ENCODE results near the gene PDZD4.
A peak's percentile ranks its signal among the peaks of the same experiment; 100 is the strongest.

Gene PDZD4

DNA sequence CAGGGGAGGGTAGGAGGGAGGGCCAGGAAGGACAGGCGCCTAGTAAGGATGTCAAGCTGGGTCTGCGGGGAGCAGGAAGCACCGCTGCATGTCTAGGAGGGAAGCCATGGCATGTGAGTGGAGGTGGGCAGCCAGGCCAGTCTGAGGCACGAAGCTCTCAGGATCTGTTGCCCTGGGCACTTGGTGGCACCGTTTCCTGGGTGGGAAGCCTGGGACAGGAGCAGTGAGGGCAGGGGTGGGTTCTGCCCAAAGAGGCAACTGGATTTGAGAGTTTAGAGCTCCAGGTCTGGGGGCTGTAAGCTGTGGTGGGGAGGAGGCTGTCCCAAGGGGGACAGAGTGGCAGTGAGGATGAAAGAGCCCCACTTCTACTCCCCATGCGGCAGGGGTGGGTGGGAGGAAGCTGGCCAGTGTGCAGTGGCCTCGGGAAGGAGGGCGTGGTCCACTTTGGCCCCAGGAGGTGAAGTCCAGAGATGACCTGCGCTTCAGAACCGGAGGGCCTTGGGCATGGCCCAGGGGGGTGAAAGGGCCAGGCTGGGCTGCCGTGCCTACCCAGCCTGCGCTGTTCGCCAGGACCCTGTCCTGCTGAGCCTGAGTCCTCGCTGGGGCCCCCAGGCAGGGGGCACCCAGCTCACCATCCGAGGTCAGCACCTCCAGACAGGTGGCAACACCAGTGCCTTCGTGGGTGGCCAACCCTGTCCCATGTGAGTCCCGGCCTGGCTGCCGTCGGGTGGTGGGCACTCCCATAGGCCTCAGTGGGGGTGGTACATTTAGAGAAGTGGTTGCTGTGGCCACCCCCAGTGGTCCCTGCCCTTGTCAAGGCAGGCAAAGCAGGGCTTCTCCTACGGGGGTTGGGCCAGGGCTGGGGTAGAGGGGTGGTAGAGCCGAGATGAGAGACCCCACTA lies 57.8 kb downstream of the PDZD4 start:
- DNase-seq (ENCODE audit: low read depth) = no peak

- DNase-seq (ENCODE audit: low read depth) = no peak
These were observed 58.7 kb downstream of the PDZD4 start for GRCh38 chrX:153771415-153772315.

- no peak for DNase-seq (ENCODE audit: low read depth)
These were observed 59.5 kb downstream of the PDZD4 start for GRCh38 chrX:153770601-153771414.

GRCh38 chrX:153769865-153770600 lies 60.3 kb downstream of the PDZD4 start:
- DNase-seq (ENCODE audit: low read depth) = no peak

DNA sequence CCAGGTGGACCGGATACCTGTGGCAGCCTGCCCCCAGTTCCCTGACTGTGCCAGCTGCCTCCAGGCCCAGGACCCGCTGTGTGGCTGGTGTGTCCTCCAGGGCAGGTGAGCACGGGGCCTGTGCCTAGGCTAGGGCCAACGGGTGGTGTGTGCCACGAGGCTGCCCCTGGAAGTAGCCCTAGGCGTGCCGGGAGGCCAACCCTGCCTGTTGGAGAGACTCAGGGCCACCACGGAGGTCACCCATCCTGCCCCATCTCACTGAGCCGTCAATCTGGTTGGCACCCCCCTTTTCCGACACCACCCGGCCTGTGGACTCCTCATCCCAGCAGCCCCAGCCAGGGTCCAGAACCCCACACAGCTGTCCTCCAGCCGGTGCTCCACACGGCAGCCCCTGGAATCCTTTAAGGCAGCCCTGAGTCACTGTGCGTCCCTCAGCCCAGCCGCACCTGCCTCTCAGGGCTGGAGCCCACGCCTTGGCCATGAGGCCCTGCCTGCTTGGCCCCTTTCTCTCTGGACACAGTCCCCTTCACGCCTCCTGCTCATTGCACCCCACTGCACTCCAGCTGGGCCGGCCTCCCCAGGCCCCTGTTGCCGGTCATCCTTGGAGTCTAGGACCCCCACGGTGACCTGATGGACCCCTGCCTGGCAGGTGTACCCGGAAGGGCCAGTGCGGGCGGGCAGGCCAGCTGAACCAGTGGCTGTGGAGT lies 61.0 kb downstream of the PDZD4 start:
- no peak for DNase-seq (ENCODE audit: low read depth)

GRCh38 chrX:153768311-153769157 lies 61.8 kb downstream of the PDZD4 start:
- no peak for DNase-seq (ENCODE audit: low read depth)

DNA sequence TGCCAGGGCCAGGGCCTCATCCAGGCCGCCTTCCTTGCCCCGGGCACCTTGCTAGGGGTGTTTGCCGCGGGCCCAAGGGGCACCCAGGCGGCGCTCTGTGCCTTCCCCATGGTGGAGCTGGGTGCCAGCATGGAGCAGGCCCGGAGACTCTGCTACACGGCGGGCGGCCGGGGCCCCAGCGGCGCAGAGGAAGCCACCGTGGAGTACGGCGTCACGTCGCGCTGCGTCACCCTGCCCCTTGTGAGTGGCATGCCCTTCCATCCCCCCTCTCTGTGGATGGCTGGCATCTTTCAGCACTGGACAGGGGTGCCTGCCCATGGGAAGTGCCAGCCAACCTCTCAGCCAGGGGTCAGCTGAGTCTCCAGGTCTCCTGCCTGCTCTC lies 62.7 kb downstream of the PDZD4 start:
- DNase-seq (ENCODE audit: low read depth) = no peak

DNA sequence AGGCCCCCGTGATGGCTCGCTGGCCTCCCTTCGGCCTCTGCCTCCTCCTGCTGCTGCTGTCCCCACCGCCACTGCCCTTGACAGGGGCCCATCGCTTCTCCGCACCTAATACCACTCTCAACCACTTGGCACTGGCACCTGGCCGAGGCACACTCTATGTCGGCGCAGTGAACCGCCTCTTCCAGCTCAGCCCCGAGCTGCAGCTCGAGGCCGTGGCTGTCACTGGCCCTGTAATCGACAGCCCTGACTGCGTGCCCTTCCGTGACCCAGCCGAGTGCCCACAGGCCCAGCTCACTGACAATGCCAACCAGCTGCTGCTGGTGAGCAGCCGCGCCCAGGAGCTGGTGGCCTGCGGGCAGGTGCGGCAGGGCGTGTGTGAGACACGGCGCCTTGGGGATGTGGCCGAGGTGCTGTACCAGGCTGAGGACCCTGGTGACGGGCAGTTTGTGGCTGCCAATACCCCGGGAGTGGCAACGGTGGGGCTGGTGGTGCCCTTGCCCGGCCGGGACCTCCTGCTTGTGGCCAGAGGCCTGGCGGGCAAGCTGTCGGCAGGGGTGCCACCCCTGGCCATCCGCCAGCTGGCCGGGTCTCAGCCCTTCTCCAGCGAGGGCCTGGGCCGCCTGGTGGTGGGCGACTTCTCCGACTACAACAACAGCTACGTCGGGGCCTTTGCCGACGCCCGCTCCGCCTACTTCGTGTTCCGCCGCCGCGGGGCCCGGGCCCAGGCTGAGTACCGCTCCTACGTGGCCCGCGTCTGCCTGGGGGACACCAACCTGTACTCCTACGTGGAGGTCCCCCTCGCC lies 63.3 kb downstream of the PDZD4 start:
- DNase-seq (ENCODE audit: low read depth) = no peak

GRCh38 chrX:153766098-153766817 lies 64.1 kb downstream of the PDZD4 start:
- peak; percentile 84 for DNase-seq (ENCODE audit: low read depth)

DNA sequence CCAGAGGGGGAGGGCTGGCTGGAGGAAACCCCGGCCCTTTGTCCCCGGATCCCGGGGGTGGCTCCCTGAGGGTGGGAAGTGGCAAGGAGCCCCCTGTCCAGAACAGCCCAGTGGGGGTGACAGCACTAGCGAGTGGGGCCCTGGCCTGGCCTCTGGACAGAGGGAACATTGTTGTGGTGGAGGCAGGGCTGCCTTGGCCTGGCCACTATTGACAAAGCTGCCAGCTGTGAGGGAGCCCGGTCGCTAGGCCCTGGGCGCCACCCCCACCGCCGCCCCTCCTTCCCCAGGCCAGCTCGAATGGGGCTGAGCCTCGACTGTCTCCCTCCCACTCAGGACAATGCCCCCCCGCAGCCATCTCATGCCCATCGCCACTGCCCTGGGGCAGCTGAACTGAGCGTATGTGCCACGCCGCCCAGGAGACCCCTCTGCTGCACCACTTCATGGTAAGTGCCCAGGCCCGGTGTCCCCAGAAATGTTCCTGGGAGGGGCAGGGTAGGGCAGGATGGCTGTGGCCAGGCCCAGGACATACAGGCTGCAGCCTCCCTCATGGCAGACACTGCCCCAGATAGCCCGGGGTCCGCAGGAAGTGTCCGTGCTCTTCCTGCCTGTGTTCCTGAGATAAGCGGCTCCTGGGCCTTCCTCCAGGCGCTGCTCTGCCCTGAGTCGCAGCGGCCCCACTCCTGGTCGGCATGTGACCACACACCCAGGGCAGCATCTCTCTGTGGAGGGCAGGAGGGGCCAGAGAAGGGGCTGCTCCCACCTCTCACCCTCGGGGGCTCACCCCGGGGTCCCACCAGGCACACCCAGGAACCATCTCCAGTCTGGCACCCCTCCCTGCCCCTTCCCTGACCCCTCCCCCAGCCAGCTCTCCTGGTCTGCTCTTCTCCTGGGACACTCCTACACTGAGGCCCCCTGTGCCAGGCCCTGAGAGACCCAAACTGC lies 64.9 kb downstream of the PDZD4 start:
- DNase-seq (ENCODE audit: low read depth) = peak; percentile 51

DNA sequence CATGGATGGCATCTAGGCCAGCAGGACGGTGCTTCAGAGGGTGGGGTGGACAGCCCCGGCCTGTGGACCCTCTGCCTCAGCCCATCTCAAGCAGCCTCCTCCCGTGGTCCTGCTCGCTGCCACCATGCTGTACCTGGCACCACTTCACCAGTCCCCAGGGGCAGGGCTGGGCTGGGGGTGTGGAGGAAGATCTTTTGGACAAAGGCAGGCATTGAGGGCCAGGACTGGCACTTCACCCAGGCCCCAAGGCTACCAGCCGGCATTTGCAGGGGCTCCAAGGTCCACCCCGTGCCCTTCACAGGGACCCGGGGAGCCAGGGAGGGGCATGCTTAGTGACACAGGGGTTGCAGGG lies 65.6 kb downstream of the PDZD4 start:
- DNase-seq (ENCODE audit: low read depth) = no peak

DNA sequence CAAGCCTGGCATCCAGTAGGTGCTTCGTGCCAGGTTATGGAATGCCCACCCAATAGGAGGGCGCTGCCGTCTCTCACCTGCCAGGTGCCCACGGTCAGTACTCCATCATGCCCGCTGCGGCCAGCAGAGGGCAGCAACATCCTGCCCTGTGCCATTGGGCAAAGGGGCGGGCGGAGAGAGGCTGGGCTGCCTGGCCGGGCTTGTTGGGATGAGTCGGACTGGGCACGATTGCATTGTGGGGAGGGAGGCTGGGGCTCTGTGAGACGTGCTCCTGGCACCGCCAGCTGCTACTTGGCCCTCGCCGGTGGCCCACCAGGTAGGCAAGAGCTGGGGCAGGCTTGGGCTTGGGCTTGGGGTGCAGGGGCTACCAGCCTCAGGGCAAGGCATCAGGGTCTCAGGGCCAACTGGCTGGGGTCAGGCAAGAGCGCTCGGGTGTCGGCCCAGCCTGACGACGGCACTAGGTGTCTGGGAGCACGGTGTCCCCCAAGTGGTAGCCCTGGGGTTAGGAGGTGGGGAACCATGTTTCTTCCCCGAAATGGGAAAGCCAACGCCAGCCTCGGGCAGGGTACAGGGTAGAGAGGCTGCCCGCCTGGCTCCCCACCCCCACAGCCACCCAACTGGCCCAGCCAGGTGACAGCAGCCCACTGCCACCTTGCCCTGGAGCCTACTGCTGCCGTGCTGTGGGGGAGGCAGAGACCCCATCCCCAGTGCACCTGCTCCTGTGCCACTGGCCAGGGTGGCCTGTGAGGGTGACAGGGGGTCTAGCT lies 66.2 kb downstream of the PDZD4 start, which contains the start of gene PLXNB3:
Gene PLXNB3 (plus strand): TSS at position 261 of the 767 bp plus-strand sequence. CDS start 1,287 bp downstream, outside the sequence.
- DNase-seq (ENCODE audit: low read depth) = peak; percentile 79

DNA sequence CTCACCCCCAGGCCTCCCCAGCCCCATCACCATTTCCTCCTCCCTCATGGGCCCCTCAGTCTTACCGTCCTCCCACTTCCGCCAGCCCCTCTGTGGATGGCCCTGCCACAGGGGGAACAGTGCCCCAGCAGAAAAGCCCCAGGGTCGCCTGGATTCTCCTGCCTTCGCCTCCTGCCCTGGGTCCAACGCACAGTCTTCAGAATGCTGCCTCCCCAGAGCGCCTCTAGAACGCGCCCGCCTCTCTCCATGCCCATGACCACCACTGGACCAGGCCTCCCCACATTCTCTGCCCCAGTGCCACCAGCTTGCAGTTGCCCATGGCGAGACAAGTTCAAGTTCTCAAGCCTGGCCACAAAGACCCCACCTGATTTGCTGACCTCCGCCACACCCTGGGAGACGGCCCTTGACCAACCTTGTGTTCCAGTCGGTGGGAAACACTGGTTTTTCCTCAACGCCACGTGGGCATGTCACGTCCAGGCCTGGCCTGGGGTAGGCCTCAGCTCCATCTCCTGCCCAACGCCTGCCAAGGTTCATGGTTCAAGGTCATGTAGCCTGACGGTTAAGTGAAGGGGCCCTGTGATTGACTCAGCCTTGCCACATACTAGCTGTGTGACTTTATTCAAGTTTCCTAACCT lies 66.9 kb downstream of the PDZD4 start:
- no peak for DNase-seq (ENCODE audit: low read depth)

GRCh38 chrX:153762626-153763173 lies 67.6 kb downstream of the PDZD4 start:
- no peak for DNase-seq (ENCODE audit: low read depth)

- DNase-seq (ENCODE audit: low read depth) = no peak
These were observed 68.5 kb downstream of the PDZD4 start for GRCh38 chrX:153761863-153762262.
